MM.1S (cell line): ENCODE measurements around the gene EPHX1.

Source experiments
- DNase-seq: peaks from one replicate; pipeline ENCODE4 v3.0.0-alpha.2; 2015
- H2AFZ ChIP-seq: fragments of 300-600 bp; sonication (generic); 2 replicates; pipeline ENCODE4 v1.6.0; 2016; ENCODE audit warnings: antibody characterized with exemption, low read length
- H3F3A ChIP-seq: fragments of 300-600 bp; sonication (generic); 2 replicates; pipeline ENCODE4 v1.6.1; 2016; ENCODE audit warnings: mild to moderate bottlenecking, antibody characterized with exemption, low read length, moderate library complexity, mixed read lengths; ENCODE audit not compliant: insufficient read depth
- H3K27ac ChIP-seq: fragments of 300-600 bp; sonication (generic); 2 replicates; pipeline ENCODE4 v1.5.1; 2016; ENCODE audit warnings: mild to moderate bottlenecking, low read length
- H3K27me3 ChIP-seq: fragments of 300-600 bp; sonication (generic); replicated peaks from 2 replicates; pipeline ENCODE4 v1.6.0; 2016; ENCODE audit warnings: low read length; ENCODE audit not compliant: insufficient read depth
- H3K36me3 ChIP-seq: fragments of 300-600 bp; sonication (generic); replicated peaks from 2 replicates; pipeline ENCODE4 v1.6.1; 2016; ENCODE audit warnings: mild to moderate bottlenecking, low read length, mixed read lengths; ENCODE audit not compliant: insufficient read depth
- H3K4me1 ChIP-seq: fragments of 300-600 bp; sonication (generic); 2 replicates; pipeline ENCODE4 v1.6.1; 2016; ENCODE audit warnings: low read length, mixed read lengths
- H3K4me2 ChIP-seq: fragments of 300-600 bp; sonication (generic); 2 replicates; pipeline ENCODE4 v1.6.0; 2016; ENCODE audit warnings: low read depth, low read length
- H3K4me3 ChIP-seq: fragments of 300-600 bp; sonication (generic); 2 replicates; pipeline ENCODE4 v1.5.1; 2016; ENCODE audit warnings: low read length, mixed read lengths
- H3K79me2 ChIP-seq: fragments of 300-600 bp; sonication (generic); 2 replicates; pipeline ENCODE4 v1.6.1; 2016; ENCODE audit warnings: mixed run types, low read length, mixed read lengths
- H3K9ac ChIP-seq: fragments of 300-600 bp; sonication (generic); 2 replicates; pipeline ENCODE4 v1.6.1; 2016; ENCODE audit warnings: low read length, mixed read lengths
- H3K9me2 ChIP-seq: fragments of 300-600 bp; sonication (generic); replicated peaks from 2 replicates; pipeline ENCODE4 v1.6.1; 2016; ENCODE audit warnings: mild to moderate bottlenecking, low read length, mixed read lengths; ENCODE audit not compliant: insufficient read depth
- H3K9me3 ChIP-seq: fragments of 300-600 bp; sonication (generic); replicated peaks from 2 replicates; pipeline ENCODE4 v1.6.1; 2016; ENCODE audit warnings: mild to moderate bottlenecking, low read length, mixed read lengths; ENCODE audit not compliant: insufficient read depth
- H4K20me1 ChIP-seq: fragments of 300-600 bp; sonication (generic); 2 replicates; pipeline ENCODE4 v1.6.1; 2016; ENCODE audit warnings: mild to moderate bottlenecking, low read length, moderate library complexity, mixed read lengths; ENCODE audit not compliant: insufficient read depth
- CTCF ChIP-seq: fragments of 300-600 bp; sonication (generic); IDR thresholded peaks from 2 replicates; pipeline ENCODE4 v1.5.1; 2016; ENCODE audit warnings: antibody characterized with exemption, low read length, mixed read lengths
- EZH2 ChIP-seq: fragments of 300-600 bp; sonication (generic); optimal IDR thresholded peaks from 2 replicates; pipeline ENCODE3; 2017; ENCODE audit warnings: low read depth, mild to moderate bottlenecking, antibody characterized with exemption, low read length, mixed read lengths
- EZH2phosphoT487 ChIP-seq: fragments of 300-600 bp; sonication (generic); IDR thresholded peaks from 2 replicates; pipeline ENCODE4 v1.6.1; 2018; ENCODE audit warnings: antibody characterized with exemption, low read length

EPHX1 gene

GRCh38 chr1:225857256-225857655, 47.3 kb downstream of the EPHX1 start:
- H3F3A ChIP-seq: peaks cover 54% of the 10 kb centered on the region
- peak overlapping the region; percentile 57; the same call in 1 of the 2 replicates for H3K9ac ChIP-seq
- H3K27ac ChIP-seq: peak overlapping the region; percentile 88; the same call in 1 of the 2 replicates
- peaks cover 64% of the 10 kb centered on the region for H3K79me2 ChIP-seq
- peaks cover 16% of the 10 kb centered on the region for H3K36me3 ChIP-seq
- H3K9me2 ChIP-seq: no peaks in the 10 kb centered on the region
- no peaks in the 10 kb centered on the region for H4K20me1 ChIP-seq
- H3K27me3 ChIP-seq: no peaks in the 10 kb centered on the region
- DNase-seq: no peak
- peaks cover 56% of the 10 kb centered on the region for H3K4me1 ChIP-seq
- no peak for TF ChIP-seq EZH2
- no peak for TF ChIP-seq EZH2phosphoT487
- no peak for TF ChIP-seq CTCF
- no peak overlapping the region for H2AFZ ChIP-seq
- no peaks in the 10 kb centered on the region for H3K9me3 ChIP-seq
- H3K4me2 ChIP-seq: peak overlapping the region; percentile 94
- no peak overlapping the region; the same call in 1 of the 2 replicates for H3K4me3 ChIP-seq

GRCh38 chr1:225859151-225859550, 49.2 kb downstream of the EPHX1 start:
- H3K4me2 ChIP-seq: no peak overlapping the region
- no peaks in the 10 kb centered on the region for H3K9me3 ChIP-seq
- H3K27ac ChIP-seq: no peak overlapping the region
- H2AFZ ChIP-seq: no peak overlapping the region
- peaks cover 67% of the 10 kb centered on the region for H3K79me2 ChIP-seq
- TF ChIP-seq CTCF (no peak), EZH2 (no peak), EZH2phosphoT487 (no peak)
- no peak overlapping the region for H3K4me3 ChIP-seq
- no peak overlapping the region for H3K9ac ChIP-seq
- H3K27me3 ChIP-seq: no peaks in the 10 kb centered on the region
- H3K36me3 ChIP-seq: peaks cover 18% of the 10 kb centered on the region
- no peaks in the 10 kb centered on the region for H3K9me2 ChIP-seq
- DNase-seq: no peak
- peaks cover 36% of the 10 kb centered on the region for H3F3A ChIP-seq
- peaks cover 37% of the 10 kb centered on the region for H3K4me1 ChIP-seq
- no peaks in the 10 kb centered on the region for H4K20me1 ChIP-seq

- H3K9me3 ChIP-seq: no peaks in the 10 kb centered on the region
- no peak for DNase-seq
- no peak overlapping the region for H3K4me3 ChIP-seq
- TF ChIP-seq CTCF: no peak
- TF ChIP-seq EZH2: no peak
- TF ChIP-seq EZH2phosphoT487: no peak
- H2AFZ ChIP-seq: no peak overlapping the region
- H3K4me1 ChIP-seq: peaks cover 28% of the 10 kb centered on the region
- H3K79me2 ChIP-seq: peaks cover 63% of the 10 kb centered on the region
- H3K27me3 ChIP-seq: no peaks in the 10 kb centered on the region
- H4K20me1 ChIP-seq: no peaks in the 10 kb centered on the region
- H3K36me3 ChIP-seq: peaks cover 22% of the 10 kb centered on the region
- no peaks in the 10 kb centered on the region for H3K9me2 ChIP-seq
- no peak overlapping the region for H3K9ac ChIP-seq
- H3F3A ChIP-seq: peaks cover 30% of the 10 kb centered on the region
- H3K4me2 ChIP-seq: no peak overlapping the region
- no peak overlapping the region for H3K27ac ChIP-seq
Observed at GRCh38 chr1:225860107-225860506, 50.2 kb downstream of the EPHX1 start.
